Retinal pigment epithelial cell (primary cell): ENCODE results near the gene MAMDC2.
A peak's percentile ranks its signal among the peaks of the same experiment; 100 is the strongest.

Experiments used
- DNase-seq: peaks from one replicate; pipeline ENCODE4 v3.0.0-alpha.2; 2010; ENCODE audit warnings: low read depth
- H3K4me3 ChIP-seq: 2 replicates; pipeline ENCODE4 v1.5.1; 2011; ENCODE audit warnings: mild to moderate bottlenecking, low read length, control low read depth, moderate library complexity
- CTCF ChIP-seq: conservative IDR thresholded peaks from 2 replicates; pipeline ENCODE4 v1.5.1; 2011; ENCODE audit warnings: low read depth, low read length, control low read depth, inconsistent platforms

The MAMDC2 gene, protein sequence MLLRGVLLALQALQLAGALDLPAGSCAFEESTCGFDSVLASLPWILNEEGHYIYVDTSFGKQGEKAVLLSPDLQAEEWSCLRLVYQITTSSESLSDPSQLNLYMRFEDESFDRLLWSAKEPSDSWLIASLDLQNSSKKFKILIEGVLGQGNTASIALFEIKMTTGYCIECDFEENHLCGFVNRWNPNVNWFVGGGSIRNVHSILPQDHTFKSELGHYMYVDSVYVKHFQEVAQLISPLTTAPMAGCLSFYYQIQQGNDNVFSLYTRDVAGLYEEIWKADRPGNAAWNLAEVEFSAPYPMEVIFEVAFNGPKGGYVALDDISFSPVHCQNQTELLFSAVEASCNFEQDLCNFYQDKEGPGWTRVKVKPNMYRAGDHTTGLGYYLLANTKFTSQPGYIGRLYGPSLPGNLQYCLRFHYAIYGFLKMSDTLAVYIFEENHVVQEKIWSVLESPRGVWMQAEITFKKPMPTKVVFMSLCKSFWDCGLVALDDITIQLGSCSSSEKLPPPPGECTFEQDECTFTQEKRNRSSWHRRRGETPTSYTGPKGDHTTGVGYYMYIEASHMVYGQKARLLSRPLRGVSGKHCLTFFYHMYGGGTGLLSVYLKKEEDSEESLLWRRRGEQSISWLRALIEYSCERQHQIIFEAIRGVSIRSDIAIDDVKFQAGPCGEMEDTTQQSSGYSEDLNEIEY

DNA sequence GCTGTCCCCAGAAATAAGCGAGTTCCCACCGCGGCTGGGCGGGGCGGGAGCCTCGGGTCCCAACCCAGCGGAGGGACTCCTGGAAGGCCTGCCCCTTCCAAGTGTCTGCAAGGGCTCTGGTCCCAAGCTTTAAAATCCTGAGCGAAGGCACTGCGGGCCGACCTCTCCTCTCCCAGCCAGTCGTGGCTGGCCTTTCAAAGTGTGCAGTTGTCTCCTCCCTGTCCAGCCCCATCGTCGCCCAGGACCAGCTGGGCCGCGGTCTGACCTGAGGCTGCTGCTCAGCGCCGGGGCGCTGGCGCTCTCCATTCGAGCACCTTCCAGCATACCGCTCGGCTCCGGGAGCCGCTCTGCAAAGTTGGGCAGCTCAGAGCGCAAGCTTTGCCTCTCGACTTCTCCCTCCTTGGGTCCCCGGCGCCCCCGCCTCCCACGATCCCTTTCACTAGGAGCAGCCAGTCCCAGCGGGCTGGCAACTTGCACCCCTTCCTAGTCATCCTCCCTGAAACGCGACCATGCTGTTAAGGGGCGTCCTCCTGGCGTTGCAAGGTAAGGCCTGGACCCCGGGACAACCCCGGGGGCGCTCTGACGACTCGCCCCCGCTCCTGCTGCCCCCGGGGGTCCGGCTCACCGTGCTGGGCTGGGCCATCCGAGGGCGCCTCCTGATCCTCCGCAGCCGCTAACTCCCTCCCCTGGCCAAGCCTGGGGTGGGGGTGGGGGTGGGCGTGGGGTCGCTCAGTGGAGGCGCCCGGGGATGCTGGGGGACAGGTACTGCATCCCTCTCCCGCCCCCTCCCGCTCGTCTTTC lies at the start of gene MAMDC2:
Gene MAMDC2 (plus strand): TSS at position 160 of the 801 bp plus-strand sequence. CDS start 350 bp downstream, at position 510.
- no peak for TF ChIP-seq CTCF
- no peak for DNase-seq
- H3K4me3 ChIP-seq = peak within 1 kb of the TSS; percentile 52

DNA sequence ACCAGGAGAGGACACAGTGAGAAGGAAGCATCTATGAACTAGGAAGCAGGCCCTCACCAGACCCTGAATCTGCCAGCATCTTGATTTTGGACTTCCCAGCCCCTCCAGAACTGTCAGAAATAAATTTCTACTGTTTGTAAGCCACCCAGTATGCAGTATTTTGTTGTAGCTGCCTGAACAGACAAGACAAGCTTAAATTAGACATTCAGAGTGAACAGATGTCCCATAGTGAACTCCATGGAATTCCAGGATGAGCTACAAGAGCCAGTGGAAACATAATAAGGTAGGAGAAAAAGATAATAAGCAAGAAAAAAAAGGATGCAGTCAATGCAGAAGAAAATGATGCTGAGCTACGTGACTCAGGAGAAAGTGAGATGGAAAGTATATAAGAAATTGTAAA lies 47.8 kb upstream of the MAMDC2 start:
- no peak for DNase-seq
- TF ChIP-seq CTCF = no peak
- H3K4me3 ChIP-seq = no peak overlapping the region

DNA sequence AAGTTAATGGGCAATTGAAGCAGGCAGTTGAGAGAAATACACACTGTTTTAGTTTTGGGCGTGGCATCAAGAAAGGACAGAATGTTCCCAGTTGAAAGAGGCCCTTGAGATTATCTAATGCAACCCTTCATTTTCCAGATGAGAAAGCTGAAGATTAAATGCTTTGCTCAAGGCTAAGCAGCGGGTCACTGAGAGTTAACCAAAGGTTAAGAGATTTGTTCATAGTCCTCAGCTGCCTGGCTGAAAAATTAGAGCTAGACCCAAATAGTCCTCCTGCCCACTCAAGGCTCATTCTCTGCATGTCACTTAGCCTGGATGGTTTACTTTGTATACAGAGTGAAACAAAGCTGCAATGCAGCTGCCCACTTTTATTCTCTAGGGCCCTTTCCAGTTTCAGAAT lies 46.7 kb upstream of the MAMDC2 start:
- no peak for DNase-seq
- TF ChIP-seq CTCF = no peak
- H3K4me3 ChIP-seq = no peak overlapping the region

- DNase-seq = no peak
- no peak overlapping the region for H3K4me3 ChIP-seq
- no peak for TF ChIP-seq CTCF
Measured at GRCh38 chr9:69997524-69997923, 46.1 kb upstream of the MAMDC2 start.

GRCh38 chr9:69999315-69999714 lies 44.3 kb upstream of the MAMDC2 start:
- TF ChIP-seq CTCF = no peak
- H3K4me3 ChIP-seq = no peak overlapping the region
- DNase-seq = no peak

DNA sequence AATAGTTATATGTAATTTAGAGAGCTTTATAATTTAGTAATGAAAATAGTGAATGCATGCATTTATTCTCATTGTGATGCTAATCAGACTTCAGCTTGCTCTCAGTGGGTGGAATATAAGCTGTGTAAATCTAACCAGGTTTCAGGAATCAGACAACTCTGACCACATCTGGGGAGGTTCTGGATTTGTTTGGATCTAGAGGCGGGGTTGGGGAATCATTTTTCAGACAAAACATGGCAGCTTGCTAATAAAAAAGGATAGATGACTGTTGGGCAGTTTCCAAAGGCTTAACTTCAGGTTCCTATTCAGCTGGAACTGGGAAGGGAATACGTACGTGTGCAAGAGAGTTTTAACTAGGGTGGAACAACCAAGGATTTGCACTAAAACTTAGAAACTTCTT lies 43.2 kb upstream of the MAMDC2 start:
- DNase-seq = no peak
- H3K4me3 ChIP-seq = no peak overlapping the region
- TF ChIP-seq CTCF = no peak
